Erythroblast (primary cell): ENCODE measurements around the gene MAP3K4.
"Not testable (repeated sequence)": the region's sequence is repeated elsewhere in the genome, so short reads cannot be mapped to it uniquely, and the experiment has no call there.

ENCODE experiments used
- DNase-seq, 2 experiments: peaks; one replicate each; lab custom pipeline; 2025; lab: John Stamatoyannopoulos, UW
- GATA1 ChIP-seq: IDR thresholded peaks from 2 replicates; pipeline ENCODE4 v1.6.1; 2011; ENCODE audit warnings: low read depth, mild to moderate bottlenecking, control low read depth, low read length, moderate library complexity
- POLR2A ChIP-seq: IDR thresholded peaks from 2 replicates; pipeline ENCODE4 v1.6.1; 2011; ENCODE audit warnings: mild to moderate bottlenecking, low read length

MAP3K4 gene

GRCh38 chr6:161104966-161105365, 113.4 kb downstream of the MAP3K4 start:
- DNase-seq: no peak

GRCh38 chr6:161105408-161105807, 113.8 kb downstream of the MAP3K4 start:
- no peak for TF ChIP-seq GATA1
- TF ChIP-seq POLR2A: no peak
- DNase-seq: no peak

More at GRCh38 chr6:161104966-161105365, 113.4 kb downstream of the MAP3K4 start:
- TF ChIP-seq POLR2A (no peak), GATA1 (no peak)

- TF ChIP-seq GATA1 (no peak), POLR2A (no peak)
- no peak for DNase-seq
Observed at GRCh38 chr6:161107779-161108730, 116.5 kb downstream of the MAP3K4 start.

GRCh38 chr6:161108916-161109315, 117.3 kb downstream of the MAP3K4 start:
- TF ChIP-seq POLR2A (no peak), GATA1 (no peak)
- DNase-seq: no peak

- no peak for DNase-seq
- TF ChIP-seq POLR2A (no peak), GATA1 (no peak)
Observed at GRCh38 chr6:161109366-161109765, 117.8 kb downstream of the MAP3K4 start.

GRCh38 chr6:161110028-161110779, 118.6 kb downstream of the MAP3K4 start:
- no peak for TF ChIP-seq POLR2A
- no peak for DNase-seq

- TF ChIP-seq GATA1 (no peak), POLR2A (no peak)
- no peak for DNase-seq
Observed at GRCh38 chr6:161111261-161111660, 119.7 kb downstream of the MAP3K4 start.

GRCh38 chr6:161115468-161115867, 123.9 kb downstream of the MAP3K4 start:
- TF ChIP-seq GATA1 (no peak), POLR2A (no peak)

GRCh38 chr6:161116554-161116953, 125.0 kb downstream of the MAP3K4 start:
- no peak for DNase-seq
- TF ChIP-seq GATA1: no peak
- TF ChIP-seq POLR2A: no peak

More at GRCh38 chr6:161115468-161115867, 123.9 kb downstream of the MAP3K4 start:
- no peak for DNase-seq

- no peak for DNase-seq
Observed at GRCh38 chr6:161117308-161117707, 125.7 kb downstream of the MAP3K4 start.

GRCh38 chr6:161117942-161118341, 126.4 kb downstream of the MAP3K4 start:
- TF ChIP-seq POLR2A (no peak), GATA1 (no peak)

More at GRCh38 chr6:161117308-161117707, 125.7 kb downstream of the MAP3K4 start:
- TF ChIP-seq POLR2A (no peak), GATA1 (no peak)

GRCh38 chr6:161123319-161123718, 131.8 kb downstream of the MAP3K4 start:
- not testable (repeated sequence) for DNase-seq

More at GRCh38 chr6:161117942-161118341, 126.4 kb downstream of the MAP3K4 start:
- no peak for DNase-seq

- DNase-seq: no peak
- TF ChIP-seq GATA1: no peak
- TF ChIP-seq POLR2A: no peak
Observed at GRCh38 chr6:161125591-161125990, 134.0 kb downstream of the MAP3K4 start.

GRCh38 chr6:161127071-161127740, 135.6 kb downstream of the MAP3K4 start:
- no peak for DNase-seq
- TF ChIP-seq POLR2A: no peak
- no peak for TF ChIP-seq GATA1

- no peak for DNase-seq
- no peak for TF ChIP-seq GATA1
- no peak for TF ChIP-seq POLR2A
Observed at GRCh38 chr6:161128230-161128629, 136.7 kb downstream of the MAP3K4 start.
